Activated CD8-positive, alpha-beta memory T cell treated with anti-CD3 and anti-CD28 coated beads, Interleukin-2, amount 50 U/mL, for 4 hours (primary cell): Measurements from ENCODE around the gene KIRREL1.

Experiments used
- DNase-seq: peaks from one replicate; pipeline ENCODE4 v3.0.0-alpha.2; 2020

The KIRREL1 gene

GRCh38 chr1:158077411-158078256 lies 84.2 kb downstream of the KIRREL1 start:
- DNase-seq = no peak

GRCh38 chr1:158078569-158079080 lies 85.2 kb downstream of the KIRREL1 start:
- no peak for DNase-seq

DNA sequence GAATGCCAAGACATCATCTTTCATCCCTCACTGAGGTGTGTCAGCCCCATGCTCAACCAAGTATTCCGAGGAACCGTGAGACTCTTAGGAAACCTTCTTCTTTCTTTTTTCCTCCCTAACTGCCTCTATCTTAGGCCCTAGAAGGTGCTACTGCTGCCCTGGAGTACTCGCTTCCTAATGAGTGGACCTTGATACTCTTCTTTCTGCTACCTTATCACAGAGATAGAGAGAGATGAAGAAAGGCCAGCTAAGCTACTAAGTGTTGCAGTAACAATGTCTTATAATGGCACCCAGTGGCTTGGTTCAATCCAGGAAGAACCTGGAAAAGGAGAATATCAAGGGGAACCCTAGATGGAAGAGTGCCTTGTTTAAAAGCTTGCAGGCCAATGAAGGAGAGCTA lies 86.6 kb downstream of the KIRREL1 start:
- no peak for DNase-seq

- no peak for DNase-seq
Measured at GRCh38 chr1:158084336-158084735, 90.9 kb downstream of the KIRREL1 start.

GRCh38 chr1:158084747-158085146 lies 91.3 kb downstream of the KIRREL1 start:
- DNase-seq = no peak

GRCh38 chr1:158087320-158087927 lies 94.0 kb downstream of the KIRREL1 start:
- no peak for DNase-seq

DNA sequence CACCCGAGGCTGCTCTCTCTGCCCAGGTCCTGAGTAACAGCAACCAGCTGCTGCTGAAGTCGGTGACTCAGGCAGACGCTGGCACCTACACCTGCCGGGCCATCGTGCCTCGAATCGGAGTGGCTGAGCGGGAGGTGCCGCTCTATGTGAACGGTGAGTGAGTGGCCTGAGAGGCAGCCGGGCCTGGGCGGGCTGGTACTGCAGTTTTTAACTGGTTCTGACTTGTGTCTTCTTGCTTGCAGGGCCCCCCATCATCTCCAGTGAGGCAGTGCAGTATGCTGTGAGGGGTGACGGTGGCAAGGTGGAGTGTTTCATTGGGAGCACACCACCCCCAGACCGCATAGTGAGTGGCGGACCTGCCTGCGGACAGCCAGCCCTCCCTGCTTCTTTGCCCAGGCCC lies 96.0 kb downstream of the KIRREL1 start:
- no peak for DNase-seq

DNA sequence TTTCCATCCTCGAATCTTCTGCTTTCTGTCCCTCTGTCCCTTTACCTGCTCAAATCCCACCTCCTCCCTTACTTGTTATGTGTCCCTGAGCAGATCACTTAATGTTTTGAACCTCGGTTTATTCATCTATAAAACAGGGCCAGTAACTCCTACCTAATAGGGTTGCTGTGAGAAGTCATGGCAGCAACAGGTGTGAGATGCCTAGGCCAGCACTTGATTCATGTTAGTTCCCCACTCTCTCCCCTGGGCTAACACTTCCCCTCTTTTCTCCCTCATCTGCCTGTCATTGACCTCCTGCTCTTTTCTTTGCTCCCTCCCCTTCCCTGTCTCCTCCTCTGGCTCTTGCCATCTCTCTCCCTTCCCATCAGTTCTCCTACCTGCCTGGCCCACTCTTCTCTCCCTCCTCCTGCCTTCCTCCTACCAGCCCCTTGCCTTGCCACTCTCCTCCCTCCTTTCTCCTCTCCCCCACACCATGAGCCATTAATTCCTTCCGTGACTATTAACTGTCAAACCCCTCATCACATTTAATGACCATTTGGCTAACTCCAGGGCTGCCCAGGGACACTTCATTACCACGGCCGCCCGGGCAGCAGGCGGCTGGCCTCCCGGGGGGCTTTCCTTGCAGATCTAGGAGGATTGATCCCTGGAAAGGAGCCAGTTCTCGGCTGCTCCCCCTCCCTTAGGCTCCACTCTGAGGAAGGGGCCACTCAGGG lies 96.6 kb downstream of the KIRREL1 start:
- no peak for DNase-seq

GRCh38 chr1:158093376-158093775 lies 99.9 kb downstream of the KIRREL1 start:
- no peak for DNase-seq

GRCh38 chr1:158094571-158094970 lies 101.1 kb downstream of the KIRREL1 start:
- no peak for DNase-seq

- DNase-seq = no peak
Measured at GRCh38 chr1:158095737-158096335, 102.4 kb downstream of the KIRREL1 start.

GRCh38 chr1:158098256-158098655 lies 104.8 kb downstream of the KIRREL1 start:
- no peak for DNase-seq

DNA sequence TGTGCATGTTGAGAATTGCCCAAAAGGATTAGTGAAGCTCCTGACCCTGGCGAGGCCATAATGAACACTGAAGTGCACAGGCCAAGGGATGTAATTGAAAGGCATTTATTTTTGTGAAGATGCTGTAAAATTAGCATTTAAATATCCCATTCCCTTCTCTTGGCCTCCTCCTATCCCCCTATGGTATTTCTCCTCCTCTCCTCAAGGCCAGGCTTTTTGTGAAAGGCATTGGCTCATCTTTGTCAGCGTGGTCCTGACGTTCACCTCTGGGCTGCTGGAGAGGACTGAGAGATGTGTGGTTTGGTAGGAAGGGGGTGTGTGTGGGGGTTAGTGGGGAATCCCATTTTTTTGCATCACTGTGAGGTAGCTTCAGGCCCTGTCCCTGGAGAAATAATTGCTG lies 105.7 kb downstream of the KIRREL1 start:
- no peak for DNase-seq

DNA sequence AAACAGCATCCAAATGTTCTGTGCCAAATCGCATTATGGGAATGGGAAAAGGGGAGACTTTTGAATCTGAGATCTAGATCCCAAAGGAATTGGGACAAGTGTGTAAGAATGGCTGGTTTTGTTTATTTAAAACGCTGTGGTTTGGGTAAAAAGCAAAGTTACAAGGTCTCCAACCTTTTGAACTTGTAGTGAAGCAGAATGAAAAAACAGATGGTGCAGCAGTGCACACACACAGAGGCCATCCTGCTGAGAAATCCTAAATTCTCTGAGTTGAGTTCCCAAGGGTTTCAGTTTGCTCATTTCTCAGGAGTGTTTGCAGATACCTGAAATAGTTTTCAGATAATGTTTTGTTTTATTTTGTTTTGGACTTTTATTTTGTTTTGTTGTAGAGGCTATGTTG lies 107.1 kb downstream of the KIRREL1 start:
- no peak for DNase-seq

GRCh38 chr1:158101455-158101854 lies 108.0 kb downstream of the KIRREL1 start:
- no peak for DNase-seq

GRCh38 chr1:158101927-158102326 lies 108.5 kb downstream of the KIRREL1 start:
- no peak for DNase-seq

DNA sequence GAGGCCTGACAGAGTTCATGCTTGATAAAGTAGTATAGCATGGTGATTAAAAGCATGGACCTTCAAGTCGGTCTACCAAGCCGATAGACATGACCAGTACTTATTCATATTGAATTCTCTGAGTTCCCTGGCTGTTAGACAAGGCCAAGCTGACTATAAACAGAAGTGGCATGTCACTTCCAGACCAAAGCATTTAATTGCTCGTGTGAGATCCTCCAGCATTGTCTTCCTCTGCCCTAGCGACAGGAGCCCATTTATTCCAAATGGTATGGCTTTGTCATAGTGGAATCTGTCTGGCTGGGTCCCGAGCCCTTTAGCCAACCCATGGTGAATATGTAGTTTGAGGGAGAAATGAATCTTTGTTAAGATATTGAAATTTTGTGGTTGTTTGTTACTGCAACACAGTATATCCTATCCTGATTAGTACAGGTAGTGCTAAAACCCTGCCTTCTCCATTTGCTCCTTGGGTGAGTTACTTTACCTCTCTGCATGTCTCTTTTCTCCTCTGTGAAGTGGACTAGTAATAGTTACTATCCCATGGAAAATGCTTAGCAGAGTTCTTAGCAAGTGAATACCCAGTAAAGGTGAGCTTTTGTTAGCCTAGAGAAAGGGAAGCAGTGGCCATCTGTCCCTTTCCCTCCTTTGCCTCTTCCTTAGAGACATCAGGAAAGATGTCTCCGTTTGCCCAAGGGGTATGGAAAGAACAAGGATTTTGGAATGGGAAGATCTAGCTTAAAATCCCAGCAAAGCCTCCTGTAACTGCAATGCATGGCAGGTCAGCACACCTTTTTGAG lies 109.6 kb downstream of the KIRREL1 start:
- no peak for DNase-seq

- DNase-seq = no peak
Measured at GRCh38 chr1:158103861-158104522, 110.5 kb downstream of the KIRREL1 start.

- no peak for DNase-seq
Measured at GRCh38 chr1:158104891-158105290, 111.4 kb downstream of the KIRREL1 start.

DNA sequence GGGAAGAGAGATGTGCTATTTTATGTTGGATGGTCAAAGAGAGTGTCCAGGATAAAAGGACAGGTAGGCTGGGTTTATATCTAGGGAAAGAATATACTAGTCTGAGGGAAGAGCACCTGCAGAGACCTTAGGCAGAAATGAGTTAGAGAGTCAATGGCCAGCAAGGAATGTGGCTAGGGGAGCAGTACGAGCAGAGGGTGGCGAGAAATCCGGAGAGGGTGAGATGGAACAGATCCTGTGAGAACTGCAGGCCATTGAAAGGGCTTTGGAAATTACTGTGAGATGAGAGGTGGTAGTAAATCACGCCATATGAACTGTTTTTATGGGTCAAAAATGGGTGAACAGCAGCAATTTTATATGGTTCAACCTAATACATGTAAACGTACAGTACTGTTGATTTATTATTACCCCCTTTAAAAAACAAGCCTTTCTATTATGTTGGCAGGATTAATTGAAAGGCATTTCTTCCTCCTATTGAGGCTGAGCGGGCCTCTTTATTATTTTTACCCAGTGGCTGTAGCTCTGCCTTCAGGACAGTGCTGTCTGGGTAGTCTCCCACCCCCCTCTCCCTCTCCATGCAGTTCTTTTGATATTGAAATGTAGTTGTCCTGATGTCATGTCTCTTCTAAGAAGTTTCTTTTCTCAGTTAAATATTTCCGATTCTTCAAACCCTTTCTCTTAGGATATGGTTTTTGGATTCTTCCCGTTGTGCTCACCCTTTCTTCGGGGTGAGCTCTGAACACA lies 112.1 kb downstream of the KIRREL1 start:
- no peak for DNase-seq

DNA sequence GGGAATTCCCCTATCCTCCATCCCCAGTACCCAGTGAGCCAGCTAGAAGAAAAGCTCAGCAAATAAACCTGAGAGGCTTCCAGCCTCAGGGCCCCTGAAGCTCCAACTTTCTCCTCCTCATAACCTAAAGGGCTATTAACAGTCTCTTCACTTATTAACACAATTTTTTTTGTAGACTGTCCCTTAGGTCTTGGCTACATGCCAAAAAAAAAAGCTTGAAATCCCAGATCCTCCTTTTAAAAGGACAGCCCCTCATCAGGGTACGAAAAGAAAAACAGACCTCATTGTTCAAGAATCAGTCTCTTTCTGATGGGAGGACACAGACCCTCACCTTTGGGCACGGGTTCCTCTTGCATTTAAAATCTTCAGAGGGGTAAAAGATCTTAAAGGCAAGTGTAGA lies 114.5 kb downstream of the KIRREL1 start:
- DNase-seq = no peak
